Stimulated activated CD4-positive, alpha-beta T cell treated with anti-CD3 and anti-CD28 coated beads, Interleukin-15, amount 100 ng/mL, for 1 hour (primary cell): ENCODE results near the gene AGBL1.
"Not testable (repeated sequence)": the region's sequence is repeated elsewhere in the genome, so short reads cannot be mapped to it uniquely, and the experiment has no call there.

ENCODE experiments used
- DNase-seq, 2 donors: peaks; one replicate each; pipeline ENCODE4 v3.0.0-alpha.2; 2020; ENCODE audit warnings: low read depth in 1 of 2, low spot score in 1 of 2

Gene AGBL1

GRCh38 chr15:86392296-86392695 is 312.6 kb downstream of the AGBL1 start:
- DNase-seq: no peak

DNA sequence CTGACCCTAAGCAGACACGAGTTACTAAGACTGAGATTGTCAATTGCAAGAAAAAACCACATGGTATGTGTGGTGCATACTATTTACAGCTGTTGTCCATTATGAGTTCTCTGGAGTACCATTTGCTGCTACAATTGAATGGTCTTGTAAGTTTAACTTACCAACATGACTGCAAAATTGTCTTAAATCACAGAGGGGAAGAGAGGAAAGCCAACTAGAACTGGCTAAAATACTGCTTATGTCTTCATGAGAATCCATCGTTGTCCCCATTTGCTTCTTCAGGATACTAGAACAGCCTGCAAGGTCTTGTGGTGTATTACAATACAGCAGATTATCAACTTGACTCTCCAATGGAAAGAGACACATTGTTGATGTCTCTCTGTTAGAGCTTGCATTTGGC is 313.2 kb downstream of the AGBL1 start:
- no peak for DNase-seq

- DNase-seq: no peak
Measured at GRCh38 chr15:86394866-86395265, 315.2 kb downstream of the AGBL1 start.

- no peak for DNase-seq
Measured at GRCh38 chr15:86399041-86399954, 319.6 kb downstream of the AGBL1 start.

DNA sequence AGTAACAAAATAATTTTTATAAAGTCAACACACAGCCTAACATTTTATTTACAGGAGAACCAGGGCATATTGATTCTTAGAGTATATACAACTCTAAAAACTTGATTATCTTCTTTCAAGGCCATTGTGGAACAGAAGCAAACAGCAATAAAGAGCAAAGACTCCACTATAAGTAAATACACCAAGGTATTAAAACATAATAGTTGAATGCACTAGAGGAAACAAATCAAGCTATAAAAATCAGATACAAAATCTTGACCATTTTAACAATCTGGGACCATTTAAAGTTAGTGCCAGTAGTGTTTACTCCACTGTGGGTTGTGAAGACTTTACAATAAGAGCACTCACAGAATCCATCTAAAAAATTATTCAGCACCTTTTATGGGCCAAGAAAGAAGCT is 323.6 kb downstream of the AGBL1 start:
- DNase-seq: no peak

- no peak for DNase-seq
Measured at GRCh38 chr15:86403914-86404583, 324.4 kb downstream of the AGBL1 start.

DNA sequence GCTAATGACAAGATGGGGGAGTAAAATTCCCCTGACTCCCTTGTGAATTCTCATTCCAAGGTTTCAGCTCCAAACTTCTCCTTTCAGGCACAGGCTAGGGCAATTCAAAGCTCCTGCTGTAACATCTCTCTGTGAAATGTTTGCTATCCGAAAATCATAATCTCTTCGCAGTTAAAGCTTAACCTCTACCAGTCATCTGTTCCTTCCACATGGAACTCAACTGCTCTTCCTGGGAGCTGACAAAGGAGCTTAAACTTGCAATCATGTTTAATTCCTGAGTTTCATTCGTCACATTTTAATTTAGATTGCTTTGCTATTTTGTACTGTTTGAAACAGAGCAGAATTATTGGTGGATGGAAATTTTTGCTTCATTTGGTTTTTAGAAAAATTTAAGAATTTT is 328.6 kb downstream of the AGBL1 start:
- no peak for DNase-seq

DNA sequence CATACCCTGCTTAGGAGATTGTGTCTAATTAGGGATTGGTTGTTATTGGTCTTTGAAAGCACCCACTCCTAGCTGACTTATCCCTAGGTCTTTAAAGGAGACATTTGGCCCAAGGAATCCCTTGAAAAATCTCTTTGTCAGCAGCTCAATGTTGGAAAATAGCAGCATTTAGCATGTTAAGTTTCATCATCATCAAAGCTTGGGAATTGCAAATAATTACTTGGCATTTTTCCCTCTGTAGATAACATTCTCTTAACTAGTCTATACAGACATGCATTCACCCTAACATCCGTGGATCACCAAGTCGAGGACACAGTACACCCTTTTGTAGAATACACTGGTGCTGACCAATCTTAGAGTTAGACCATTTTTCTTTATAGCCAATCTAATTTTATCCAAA is 332.2 kb downstream of the AGBL1 start:
- DNase-seq: no peak

GRCh38 chr15:86413191-86413590 is 333.5 kb downstream of the AGBL1 start:
- no peak for DNase-seq

DNA sequence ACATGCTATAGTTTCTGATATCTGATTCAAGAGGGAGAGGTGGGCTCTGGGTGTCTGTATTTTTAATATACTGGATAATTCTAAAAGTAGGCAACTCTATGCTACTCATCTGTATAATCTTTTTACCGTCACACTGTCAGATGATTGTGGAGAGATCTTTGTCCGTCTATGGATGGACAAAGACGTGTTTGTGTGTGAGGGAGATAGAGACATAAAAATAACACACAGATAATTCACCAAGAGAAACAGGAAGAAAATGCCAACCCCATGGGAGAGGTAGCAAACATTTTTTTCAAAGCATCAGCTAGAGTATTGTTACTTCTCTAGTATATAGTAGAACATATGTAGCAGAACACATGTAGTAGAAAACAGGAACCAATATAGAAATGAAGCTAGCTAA is 346.1 kb downstream of the AGBL1 start:
- no peak for DNase-seq

- no peak for DNase-seq
Measured at GRCh38 chr15:86432861-86433260, 353.2 kb downstream of the AGBL1 start.

- DNase-seq: no peak
Measured at GRCh38 chr15:86433983-86434382, 354.3 kb downstream of the AGBL1 start.

GRCh38 chr15:86439614-86440013 is 359.9 kb downstream of the AGBL1 start:
- no peak for DNase-seq

DNA sequence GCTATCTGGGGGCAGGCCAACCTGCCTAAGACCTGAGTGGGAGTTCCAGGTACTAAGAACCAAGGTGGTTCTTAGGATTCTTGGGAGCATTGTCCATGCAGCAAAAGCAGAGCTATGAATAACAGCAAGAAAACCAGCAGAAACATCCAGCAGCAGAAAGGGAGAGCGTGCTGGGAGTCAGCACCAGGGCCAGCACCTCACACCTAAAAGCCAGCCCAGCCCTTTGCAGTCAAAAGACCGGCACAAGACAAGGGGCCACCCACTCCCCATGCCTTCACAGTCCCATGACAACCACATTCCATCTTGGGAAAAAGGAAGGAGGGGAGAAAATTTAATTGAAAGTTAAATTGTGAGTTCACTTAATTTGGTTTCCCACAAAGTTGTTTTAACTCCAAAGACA is 364.9 kb downstream of the AGBL1 start:
- no peak for DNase-seq

GRCh38 chr15:86445579-86446252 is 366.0 kb downstream of the AGBL1 start:
- DNase-seq: no peak

- no peak for DNase-seq
Measured at GRCh38 chr15:86446253-86446640, 366.6 kb downstream of the AGBL1 start.

- DNase-seq: not testable (repeated sequence)
Measured at GRCh38 chr15:86465470-86466039, 385.9 kb downstream of the AGBL1 start.

- DNase-seq: no peak
Measured at GRCh38 chr15:86481720-86482119, 402.0 kb downstream of the AGBL1 start.

- DNase-seq: no peak
Measured at GRCh38 chr15:86483936-86484335, 404.3 kb downstream of the AGBL1 start.

GRCh38 chr15:86488046-86488445 is 408.4 kb downstream of the AGBL1 start:
- DNase-seq: no peak

- DNase-seq: no peak
Measured at GRCh38 chr15:86489981-86490380, 410.3 kb downstream of the AGBL1 start.

- DNase-seq: no peak
Measured at GRCh38 chr15:86491118-86491517, 411.4 kb downstream of the AGBL1 start.
